PC-3 (cell line): ENCODE measurements around the gene ERBB4. TPM values are rescaled to one million over a fixed set of nuclear protein-coding genes. Genes with fewer than 3 reads are reported as not detected.
"Not testable (repeated sequence)": the region's sequence is repeated elsewhere in the genome, so short reads cannot be mapped to it uniquely, and the experiment has no call there.

ENCODE experiments used
- ATAC-seq: fragments of 200-7000 bp; cut with Tn5 transposase; 2 replicates; pipeline ENCODE4 v1.9.1; 2020; ENCODE audit warnings: mild to moderate bottlenecking, moderate library complexity
- BruUV-seq: library from RNA; stranded (reverse); fragments of 400-500 nt; replicated peaks from 2 replicates; lab custom pipeline; 2021; lab: Mats Ljungman, UMichigan
- CTCF ChIA-PET: fragments of 300-600 bp; sonication (Branson Sonifier 250); formaldehyde crosslinking; loops from one replicate; lab custom pipeline; 2022; ENCODE audit warnings: antibody characterized with exemption; lab: Charles Lee
- POLR2A ChIA-PET: fragments of 300-600 bp; sonication (Branson Sonifier 250); formaldehyde crosslinking; loops from one replicate; lab custom pipeline; 2022; ENCODE audit warnings: antibody characterized with exemption; ENCODE audit not compliant: unreplicated experiment; lab: Charles Lee
- DNase-seq: peaks from one replicate; pipeline ENCODE4 v3.0.0-alpha.2; 2015
- H2AFZ ChIP-seq: fragments of 300-600 bp; sonication (generic); 2 replicates; pipeline ENCODE4 v1.6.0; 2016; ENCODE audit warnings: antibody characterized with exemption, low read length
- H3F3A ChIP-seq: fragments of 300-600 bp; sonication (generic); one replicate; pipeline ENCODE4 v1.6.0; 2017; ENCODE audit warnings: antibody characterized with exemption, low read length, control low read depth, mild to moderate bottlenecking; ENCODE audit not compliant: unreplicated experiment
- H3K27ac ChIP-seq: fragments of 300-600 bp; sonication (generic); 2 replicates; pipeline ENCODE4 v1.5.1; 2016; ENCODE audit warnings: mild to moderate bottlenecking, low read length
- H3K27me3 ChIP-seq: fragments of 300-600 bp; sonication (generic); 2 replicates; pipeline ENCODE4 v1.6.1; 2016; ENCODE audit warnings: low read length, mixed read lengths
- H3K36me3 ChIP-seq: fragments of 300-600 bp; sonication (generic); 2 replicates; pipeline ENCODE4 v1.6.1; 2016; ENCODE audit warnings: low read depth, mixed run types, low read length, mixed read lengths
- H3K4me1 ChIP-seq: fragments of 300-600 bp; sonication (generic); 2 replicates; pipeline ENCODE4 v1.5.1; 2016; ENCODE audit warnings: low read length; ENCODE audit not compliant: insufficient read depth
- H3K4me2 ChIP-seq: fragments of 300-600 bp; sonication (generic); 2 replicates; pipeline ENCODE4 v1.6.0; 2016; ENCODE audit warnings: low read length
- H3K4me3 ChIP-seq: fragments of 300-600 bp; sonication (generic); 2 replicates; pipeline ENCODE4 v1.5.1; 2016; ENCODE audit warnings: mild to moderate bottlenecking, low read length, mixed read lengths
- H3K79me2 ChIP-seq: fragments of 300-600 bp; sonication (generic); 2 replicates; pipeline ENCODE4 v1.6.1; 2017; ENCODE audit warnings: low read length, mixed read lengths
- H3K9ac ChIP-seq: fragments of 300-600 bp; sonication (generic); 2 replicates; pipeline ENCODE4 v1.6.0; 2016; ENCODE audit warnings: mild to moderate bottlenecking, low read length
- H3K9me2 ChIP-seq: fragments of 300-600 bp; sonication (generic); replicated peaks from 2 replicates; pipeline ENCODE4 v1.6.1; 2016; ENCODE audit warnings: mixed run types, low read length, mixed read lengths
- H3K9me3 ChIP-seq: fragments of 300-600 bp; sonication (generic); 2 replicates; pipeline ENCODE4 v1.6.1; 2016; ENCODE audit warnings: low read length, mixed read lengths
- H4K20me1 ChIP-seq: fragments of 300-600 bp; sonication (generic); 2 replicates; pipeline ENCODE4 v1.6.1; 2016; ENCODE audit warnings: low read length, mixed read lengths
- CTCF ChIP-seq: fragments of 300-600 bp; sonication (generic); conservative IDR thresholded peaks from 2 replicates; pipeline ENCODE4 v1.5.1; 2017; ENCODE audit warnings: antibody characterized with exemption, low read depth, mild to moderate bottlenecking, low read length
- EZH2 ChIP-seq: fragments of 300-600 bp; sonication (generic); IDR thresholded peaks from one replicate; pipeline ENCODE4 v1.6.1; 2017; ENCODE audit warnings: antibody characterized with exemption, mild to moderate bottlenecking, low read length; ENCODE audit not compliant: unreplicated experiment
- EZH2phosphoT487 ChIP-seq: fragments of 300-600 bp; sonication (generic); IDR thresholded peaks from 2 replicates; pipeline ENCODE4 v1.6.1; 2018; ENCODE audit warnings: mild to moderate bottlenecking, antibody characterized with exemption, low read length, borderline replicate concordance
- intact Hi-C: fragments of 100-400 bp; cut with micrococcal nuclease; formaldehyde crosslinking; loops from 2 replicates; pipeline ENCODE4 v1.9.0; 2023
- total RNA-seq: library from RNA; depleted of rRNA; stranded (reverse); fragments of >200 nt; gene quantifications from 2 replicates; pipeline ENCODE4 v1.2.3, GENCODE V29; 2014

ERBB4 gene
- total RNA-seq, 1 experiment from 2014 or later, result under 0.01 TPM

GRCh38 chr2:211722928-211723327 is 815.7 kb downstream of the ERBB4 start:
- no peak for TF ChIP-seq EZH2
- no peak for TF ChIP-seq EZH2phosphoT487
- no peak for TF ChIP-seq CTCF
- Histone ChIP-seq H3K9me2 (no peaks in the 10 kb centered on the region), H3K4me1 (no peaks in the 10 kb centered on the region), H3K36me3 (no peaks in the 10 kb centered on the region), H3K79me2 (no peaks in the 10 kb centered on the region), H2AFZ (no peak overlapping the region), H3K27ac (no peak overlapping the region), H4K20me1 (no peaks in the 10 kb centered on the region), H3K9me3 (no peaks in the 10 kb centered on the region), H3F3A (no peaks in the 10 kb centered on the region), H3K4me2 (no peak overlapping the region), H3K9ac (no peak overlapping the region), H3K4me3 (no peak overlapping the region), H3K27me3 (no peaks in the 10 kb centered on the region)
- intact Hi-C loops, result no loop called here
- DNase-seq (no peak), ATAC-seq (no peak)
- ChIA-PET POLR2A (no interaction called here), CTCF (no interaction called here)
- no TSS peak for BruUV-seq

- POLR2A ChIA-PET, result not testable (repeated sequence)
These were observed 816.7 kb downstream of the ERBB4 start for GRCh38 chr2:211721874-211722273.

GRCh38 chr2:211709389-211709788 is 829.2 kb downstream of the ERBB4 start:
- H4K20me1 ChIP-seq, result no peaks in the 10 kb centered on the region
- ATAC-seq, result no peak
- no peak overlapping the region for H3K4me3 ChIP-seq
- no peak overlapping the region for H2AFZ ChIP-seq
- CTCF ChIA-PET, result no interaction called here
- no peaks in the 10 kb centered on the region for H3F3A ChIP-seq
- H3K4me1 ChIP-seq, result no peaks in the 10 kb centered on the region
- no peaks in the 10 kb centered on the region for H3K79me2 ChIP-seq
- no peaks in the 10 kb centered on the region for H3K27me3 ChIP-seq
- TF ChIP-seq CTCF (no peak), EZH2phosphoT487 (no peak), EZH2 (no peak)
- H3K4me2 ChIP-seq, result no peak overlapping the region
- no TSS peak for BruUV-seq
- no peaks in the 10 kb centered on the region for H3K36me3 ChIP-seq
- H3K9ac ChIP-seq, result no peak overlapping the region
- POLR2A ChIA-PET, result no interaction called here
- intact Hi-C loops, result no loop called here
- no peaks in the 10 kb centered on the region for H3K9me3 ChIP-seq
- H3K27ac ChIP-seq, result no peak overlapping the region
- DNase-seq, result no peak
- H3K9me2 ChIP-seq, result no peaks in the 10 kb centered on the region

More at GRCh38 chr2:211721874-211722273, 816.7 kb downstream of the ERBB4 start:
- H3K4me2 ChIP-seq, H3K9me2 ChIP-seq, H3K9ac ChIP-seq, H3K27ac ChIP-seq, H3K27me3 ChIP-seq, H3K79me2 ChIP-seq, H3K36me3 ChIP-seq, H4K20me1 ChIP-seq, DNase-seq, H3F3A ChIP-seq, CTCF ChIA-PET, H3K4me1 ChIP-seq, BruUV-seq, H3K9me3 ChIP-seq, H2AFZ ChIP-seq, intact Hi-C loops, H3K4me3 ChIP-seq, ATAC-seq: not testable (repeated sequence)
